Fibroblast of mammary gland (primary cell): Measurements from ENCODE around the gene TRIB2.

Experiments used
- DNase-seq: peaks from one replicate; pipeline ENCODE4 v3.0.0-alpha.2; 2010; ENCODE audit warnings: low read depth
- H3K4me3 ChIP-seq: 2 replicates; pipeline ENCODE4 v1.5.1; 2011; ENCODE audit warnings: low read depth, mild to moderate bottlenecking, low read length, moderate library complexity; ENCODE audit not compliant: control insufficient read depth
- CTCF ChIP-seq: conservative IDR thresholded peaks from 2 replicates; pipeline ENCODE4 v1.5.1; 2011; ENCODE audit warnings: low read depth, low read length, inconsistent platforms; ENCODE audit not compliant: control insufficient read depth, insufficient read depth

TRIB2 gene

GRCh38 chr2:12714391-12715221, 2.1 kb upstream of the TRIB2 start:
- no peak for TF ChIP-seq CTCF
- H3K4me3 ChIP-seq, result no peak overlapping the region
- peak; percentile 56 for DNase-seq

DNA sequence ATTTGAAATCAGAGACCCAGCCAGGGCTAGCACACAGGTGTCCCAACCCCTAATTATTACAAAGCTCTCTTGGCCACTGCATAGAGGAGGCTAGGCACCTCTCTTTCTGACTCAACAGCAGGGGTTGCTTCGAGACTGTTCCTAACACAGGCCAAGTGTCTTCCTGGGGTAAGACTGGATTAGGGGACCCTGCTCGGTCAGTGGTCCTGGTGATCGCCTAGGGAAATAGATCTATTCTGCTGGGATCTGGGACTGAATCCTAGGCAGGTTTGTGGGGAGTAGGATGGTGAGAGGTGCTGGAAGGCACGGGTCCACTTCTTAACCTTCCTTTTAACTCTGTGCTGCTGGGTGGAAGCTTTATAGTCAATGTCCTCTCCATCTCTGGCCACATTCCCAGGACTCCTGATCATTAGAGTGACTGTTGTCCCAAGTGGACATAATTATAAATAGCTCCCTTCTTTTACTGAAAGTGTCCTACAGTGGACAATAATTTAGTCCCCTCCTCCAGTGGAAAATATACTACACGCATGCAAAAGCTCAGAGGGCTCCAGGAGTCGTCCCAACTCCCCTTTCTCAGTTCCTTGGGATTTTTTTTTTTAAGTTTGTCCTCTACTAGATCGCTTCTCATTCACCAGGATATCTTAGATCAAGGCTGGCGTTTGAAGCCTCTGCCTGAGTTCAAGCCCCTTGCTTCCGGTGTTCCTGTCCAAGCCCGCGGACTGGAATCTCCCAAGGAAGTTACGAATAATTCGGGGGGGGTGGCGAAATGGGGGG, 1.3 kb upstream of the TRIB2 start:
- H3K4me3 ChIP-seq, result no peak overlapping the region
- TF ChIP-seq CTCF, result no peak
- no peak for DNase-seq

GRCh38 chr2:12716032-12716281, 779 bp upstream of the TRIB2 start:
- peak overlapping the region; percentile 60 for H3K4me3 ChIP-seq

GRCh38 chr2:12717191-12718014, 667 bp downstream of the TRIB2 start:
- peak overlapping the region; percentile 90 for H3K4me3 ChIP-seq
- TF ChIP-seq CTCF, result peak; percentile 39
- peak; percentile 72 for DNase-seq

More at GRCh38 chr2:12716032-12716281, 779 bp upstream of the TRIB2 start:
- peak; percentile 59 for TF ChIP-seq CTCF
- peak; percentile 74 for DNase-seq

GRCh38 chr2:12718015-12718671, 1.4 kb downstream of the TRIB2 start:
- H3K4me3 ChIP-seq, result peak overlapping the region; percentile 90
- TF ChIP-seq CTCF, result no peak
- DNase-seq, result peak; percentile 33
